DMS79 treated with DMSO at 0.1 percent for 48 hours (cell line): ENCODE data around the gene FPR2.
A peak's percentile ranks its signal among the peaks of the same experiment; 100 is the strongest.
"Not testable (repeated sequence)": the region's sequence is repeated elsewhere in the genome, so short reads cannot be mapped to it uniquely, and the experiment has no call there.

Source experiments
- DNase-seq: peaks from one replicate; lab custom pipeline; 2025; lab: John Stamatoyannopoulos, UW

FPR2 gene, protein sequence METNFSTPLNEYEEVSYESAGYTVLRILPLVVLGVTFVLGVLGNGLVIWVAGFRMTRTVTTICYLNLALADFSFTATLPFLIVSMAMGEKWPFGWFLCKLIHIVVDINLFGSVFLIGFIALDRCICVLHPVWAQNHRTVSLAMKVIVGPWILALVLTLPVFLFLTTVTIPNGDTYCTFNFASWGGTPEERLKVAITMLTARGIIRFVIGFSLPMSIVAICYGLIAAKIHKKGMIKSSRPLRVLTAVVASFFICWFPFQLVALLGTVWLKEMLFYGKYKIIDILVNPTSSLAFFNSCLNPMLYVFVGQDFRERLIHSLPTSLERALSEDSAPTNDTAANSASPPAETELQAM

DNA sequence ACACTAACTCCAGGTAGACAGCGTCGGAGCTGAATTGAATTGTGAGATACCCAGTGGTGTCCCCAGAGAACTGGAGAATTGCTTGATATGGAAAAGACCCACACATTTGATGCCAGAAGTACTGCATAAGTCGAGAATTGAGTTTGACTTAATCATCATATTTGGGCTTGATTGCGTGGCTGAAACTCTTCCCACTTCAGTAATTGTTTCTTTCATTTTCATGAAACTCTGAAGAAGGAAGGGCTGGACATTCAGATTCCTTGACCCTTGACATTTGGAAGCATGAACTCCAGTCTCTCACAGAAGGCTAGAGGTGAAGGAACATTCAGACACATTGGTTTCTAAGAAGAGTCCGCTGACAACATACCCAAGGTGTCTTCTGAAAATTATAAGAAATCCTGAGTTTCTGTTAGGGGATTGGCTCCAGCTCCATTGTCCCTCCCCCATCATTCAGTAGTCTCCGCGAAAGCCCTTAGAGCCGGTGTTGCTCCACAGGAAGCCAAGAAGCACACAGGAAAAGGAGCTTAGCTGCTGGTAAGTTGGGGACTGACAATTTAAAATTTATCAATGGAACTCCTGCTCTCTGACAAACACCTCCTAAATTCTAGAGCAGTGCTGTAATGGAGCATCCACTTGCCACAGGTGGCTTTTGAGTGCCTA lies at the start of gene FPR2:
Gene FPR2, plus strand, starts transcription at position 484 of the 660 bp plus-strand sequence. CDS start 7,479 bp downstream, outside the sequence.
- no peak for DNase-seq

DNA sequence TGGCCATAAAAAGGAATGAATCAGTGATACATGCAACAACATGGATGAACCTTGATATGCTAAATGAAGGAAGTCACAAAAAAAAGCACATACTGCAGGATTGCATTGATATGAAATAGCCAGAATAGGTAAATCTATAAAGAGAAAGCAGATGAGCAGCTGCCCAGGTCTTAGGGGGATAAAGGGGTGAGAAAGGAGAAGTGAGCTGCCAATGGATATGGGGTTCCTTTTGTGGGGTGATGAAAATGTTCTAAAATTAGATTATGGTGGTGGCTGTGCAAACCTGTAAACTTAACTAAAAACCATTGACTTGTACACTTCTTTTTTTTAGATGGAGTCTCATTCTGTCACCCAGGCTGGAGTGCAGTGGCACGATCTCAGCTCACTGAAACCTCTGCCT lies 49.3 kb upstream of the FPR2 start:
- DNase-seq, result no peak

DNA sequence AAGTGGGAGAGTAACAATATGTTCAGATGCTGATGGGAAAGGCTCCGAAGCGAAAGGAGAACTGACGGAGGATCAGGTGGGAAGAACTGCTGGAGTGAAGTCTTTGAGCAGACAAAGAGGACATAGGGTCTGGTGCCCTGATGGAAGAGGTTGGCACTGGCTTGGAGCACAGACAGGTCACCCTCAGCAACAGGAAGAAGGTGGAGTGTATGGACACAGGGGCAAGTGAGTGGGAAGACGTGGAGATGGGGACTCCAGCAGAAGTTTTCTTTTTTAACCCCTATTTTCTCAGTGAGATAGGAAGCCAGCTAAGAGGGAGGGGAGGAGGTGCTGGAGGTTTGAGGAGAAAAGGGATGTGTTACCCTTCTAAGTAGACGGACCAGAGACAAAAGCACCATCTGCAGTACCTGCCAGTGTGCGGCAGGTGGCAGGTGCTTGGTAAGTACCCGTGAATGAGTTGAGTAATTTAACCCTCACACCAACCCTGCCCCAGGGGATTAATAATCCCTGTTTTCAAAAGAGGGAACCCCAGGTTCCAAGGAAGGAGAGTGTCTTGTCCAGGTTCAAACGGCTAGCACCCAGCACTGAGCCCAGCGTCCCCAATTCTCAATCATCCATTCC lies 48.4 kb upstream of the FPR2 start:
- peak; percentile 9 for DNase-seq

DNA sequence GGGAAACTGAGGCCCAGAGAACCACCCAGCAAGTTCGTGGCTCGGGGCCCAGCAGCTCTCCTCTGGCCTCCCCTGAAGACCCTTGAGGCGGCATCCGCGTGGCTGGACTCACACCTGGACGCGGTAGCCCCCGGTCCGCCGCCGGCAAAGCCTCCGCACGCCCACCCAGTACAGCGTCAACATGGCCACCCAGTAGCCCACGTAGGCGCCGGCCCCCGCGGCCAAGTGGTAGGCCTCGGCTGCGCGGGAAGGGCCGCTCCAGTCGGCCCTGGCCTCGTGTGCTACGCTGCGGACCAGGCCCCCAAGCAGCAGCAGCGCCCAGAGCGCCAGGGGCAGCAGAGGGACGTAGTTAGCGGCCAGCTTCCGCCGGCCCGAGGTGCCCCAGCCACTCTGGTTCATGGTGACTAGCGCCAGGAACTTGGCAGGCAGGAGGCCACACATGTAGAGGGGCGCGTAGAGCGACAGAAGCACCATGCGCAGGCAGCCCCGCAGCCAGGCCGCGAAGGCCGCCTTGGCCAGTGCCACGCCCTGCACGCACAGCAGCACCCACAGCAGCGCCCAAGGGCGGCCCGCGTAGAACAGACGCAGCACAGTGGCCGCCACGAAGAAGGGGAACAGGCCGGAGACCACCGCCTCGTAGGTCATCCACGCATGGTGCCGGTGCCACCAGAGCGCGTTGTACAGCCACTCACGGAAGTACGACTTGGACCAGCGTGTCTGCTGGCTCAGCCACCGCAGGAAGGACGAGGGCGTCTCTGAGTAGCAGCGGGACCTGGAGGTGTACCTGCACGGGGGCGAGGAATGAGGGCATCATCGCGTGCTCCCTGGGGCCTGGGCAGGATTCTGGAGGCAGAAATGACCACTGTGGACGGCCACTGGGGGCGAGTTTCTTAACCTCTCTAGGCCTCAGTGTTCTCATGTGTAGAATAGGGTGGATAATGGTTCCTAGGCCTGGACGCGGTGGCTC lies 47.4 kb upstream of the FPR2 start:
- DNase-seq, result no peak

DNA sequence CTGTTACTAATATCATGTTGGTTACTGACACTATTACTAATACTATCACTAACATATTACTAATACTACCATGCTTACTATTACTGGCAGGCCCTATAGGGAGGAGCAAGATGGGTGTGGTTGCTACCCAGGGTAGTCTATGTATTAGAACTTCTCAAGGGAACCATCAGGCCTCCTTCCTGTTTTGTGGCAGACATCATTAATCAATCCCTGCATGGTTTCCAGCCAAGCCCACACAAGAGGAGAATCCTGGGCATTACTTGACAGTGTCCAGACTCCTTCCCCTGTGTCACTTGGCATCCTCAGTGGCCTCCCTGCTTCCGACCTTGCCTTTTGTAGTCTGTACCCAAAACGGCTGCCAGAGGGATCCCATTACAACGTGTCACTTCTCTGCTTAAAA lies 46.1 kb upstream of the FPR2 start:
- no peak for DNase-seq

DNA sequence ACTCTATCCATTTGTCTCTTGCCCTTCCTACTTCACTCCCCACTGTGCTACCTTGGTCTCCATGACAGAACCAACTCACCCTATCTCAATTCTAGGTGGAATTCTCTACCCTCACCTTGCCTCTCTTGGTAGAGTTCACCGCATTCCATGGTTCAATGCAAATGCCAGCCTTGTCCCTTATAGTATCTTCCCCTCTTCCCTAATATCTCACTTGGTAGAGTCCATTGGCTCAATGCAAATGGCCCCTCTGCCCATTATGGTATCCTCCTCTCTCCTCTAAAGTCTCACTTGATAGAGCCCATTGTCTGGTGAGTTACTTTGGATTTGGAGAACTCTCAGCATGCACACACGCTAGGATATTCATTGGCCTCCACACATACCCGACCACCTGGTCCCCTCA lies 45.1 kb upstream of the FPR2 start:
- DNase-seq, result no peak

DNA sequence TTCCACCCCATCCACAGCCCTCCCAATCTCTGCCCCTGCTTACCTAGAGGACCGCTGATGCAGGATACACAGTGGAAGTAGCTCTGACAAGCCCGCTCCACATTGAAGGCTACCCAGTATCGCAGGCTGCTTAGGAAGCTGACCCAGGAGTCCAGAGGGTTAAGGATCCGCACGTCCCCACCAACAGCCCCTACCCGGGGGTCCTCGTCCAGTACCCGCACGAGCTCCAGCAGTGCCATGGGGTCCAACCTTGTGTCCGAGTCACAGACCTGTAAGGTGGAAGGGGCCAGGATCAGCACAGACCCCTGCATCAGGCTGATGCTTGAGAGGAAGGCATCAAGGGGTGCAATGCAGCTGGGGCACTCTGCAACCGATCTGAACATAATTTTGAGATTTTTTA lies 44.1 kb upstream of the FPR2 start:
- no peak for DNase-seq

DNA sequence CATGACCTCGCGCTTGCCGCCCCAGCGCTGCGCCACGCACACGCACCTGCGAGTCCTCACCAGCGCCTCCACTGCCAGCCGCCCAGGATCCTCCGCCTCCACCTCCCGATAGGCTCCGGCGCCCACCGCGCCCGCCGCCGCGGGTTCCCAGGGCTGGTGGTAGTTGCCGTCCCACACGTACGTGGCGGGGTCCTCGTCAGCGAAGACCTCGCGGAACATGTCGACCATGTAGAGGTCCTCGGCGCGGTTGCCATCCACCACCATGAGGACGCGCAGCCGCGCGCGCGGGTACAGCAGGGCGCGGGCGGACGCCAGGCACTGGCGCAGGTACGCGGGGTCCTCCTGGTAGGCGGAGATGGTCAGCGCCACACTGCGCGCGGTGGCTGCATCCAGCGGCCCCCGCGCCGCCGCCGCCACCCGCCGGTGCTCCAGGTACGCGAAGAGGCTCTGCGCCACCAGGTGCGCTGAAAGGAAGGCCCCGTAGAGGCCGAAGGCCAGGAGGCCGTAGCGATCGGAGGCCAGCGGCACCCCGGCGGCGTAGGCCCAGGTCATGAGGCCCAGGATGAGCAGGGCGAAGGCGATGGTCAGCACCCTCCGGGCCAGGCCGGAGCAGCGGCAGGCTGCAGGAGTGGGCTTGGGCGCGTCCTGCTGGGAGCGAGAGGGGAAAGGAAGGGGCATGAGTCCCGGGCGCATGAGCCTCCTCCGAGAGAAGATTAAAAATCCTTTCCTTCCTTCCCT lies 41.6 kb upstream of the FPR2 start:
- no peak for DNase-seq

DNA sequence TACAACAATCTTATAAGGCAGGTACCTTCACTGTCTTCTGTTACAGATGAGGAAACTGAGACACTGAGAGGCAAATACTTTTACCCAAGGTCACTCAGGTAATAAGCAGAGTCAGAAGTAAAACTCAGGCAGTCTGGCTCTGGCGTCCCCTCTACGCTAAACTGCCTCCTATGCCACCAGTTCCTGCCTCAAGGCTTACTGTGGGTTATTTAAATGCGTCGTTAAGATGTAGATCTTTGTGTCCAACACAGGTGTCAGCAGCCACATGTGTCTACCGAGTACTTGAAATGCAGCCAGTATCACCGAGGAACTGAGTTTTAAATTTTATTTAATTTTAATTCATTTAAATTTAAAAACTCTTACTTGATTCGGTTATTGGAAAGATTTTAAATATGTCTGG lies 39.1 kb upstream of the FPR2 start:
- no peak for DNase-seq

DNA sequence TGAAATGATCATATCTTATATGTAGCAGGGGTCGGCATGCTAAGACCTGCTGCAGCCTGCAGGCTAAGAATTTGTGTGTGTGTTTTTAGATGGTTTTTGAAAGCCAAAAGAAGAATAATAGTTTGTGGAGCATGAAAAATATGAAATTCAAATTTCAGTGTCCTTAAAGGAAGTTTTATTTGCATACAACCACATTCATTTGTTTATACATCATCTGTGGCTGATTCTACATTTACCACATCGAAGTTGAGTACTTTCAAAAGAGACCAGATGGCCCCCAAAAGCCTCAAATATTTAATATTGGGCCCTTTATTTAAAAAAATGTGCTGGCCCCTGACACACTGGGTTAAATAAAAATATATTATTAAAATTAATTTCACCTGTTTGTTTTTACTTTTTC lies 38.5 kb upstream of the FPR2 start:
- no peak for DNase-seq

DNA sequence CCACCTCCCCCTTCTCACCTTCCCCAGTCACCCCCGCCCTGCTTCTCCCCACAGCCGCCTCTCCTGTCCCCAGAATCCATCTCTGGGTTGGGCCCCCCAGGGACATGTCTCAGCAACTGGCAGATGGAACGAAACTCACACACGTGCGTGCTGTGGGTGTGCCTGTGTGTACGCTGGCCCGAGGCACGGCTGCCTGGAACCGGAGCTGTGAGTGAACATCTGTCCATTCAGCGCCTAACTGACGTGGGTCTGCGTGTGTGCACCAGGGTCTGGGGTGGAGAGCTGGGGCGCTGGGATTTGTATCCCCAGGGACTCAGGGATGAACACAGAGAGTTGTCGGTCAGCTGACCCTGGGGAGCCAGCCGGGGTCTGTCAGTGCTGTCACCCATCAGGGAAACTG lies 36.4 kb upstream of the FPR2 start:
- DNase-seq, result no peak

DNA sequence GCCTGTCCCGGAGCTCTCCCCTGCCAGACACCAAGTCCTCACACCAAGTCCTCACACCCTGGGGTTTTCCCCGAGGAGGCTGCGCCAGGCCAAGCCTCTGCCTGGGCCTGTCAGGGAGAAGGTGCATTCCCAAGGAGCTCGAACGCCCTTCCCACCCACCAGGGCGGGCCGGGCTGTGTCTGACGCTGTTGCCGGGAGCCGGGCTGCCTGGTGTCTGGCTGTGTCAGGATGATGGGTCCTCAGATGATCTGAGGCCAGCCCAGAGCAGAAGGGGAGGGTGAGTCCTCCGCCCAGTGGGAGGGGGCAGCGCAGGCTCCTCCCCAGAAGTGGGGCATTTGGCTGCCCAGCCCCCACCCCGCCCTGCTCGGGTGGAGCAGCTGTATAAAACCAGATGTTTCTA lies 34.9 kb upstream of the FPR2 start:
- no peak for DNase-seq

DNA sequence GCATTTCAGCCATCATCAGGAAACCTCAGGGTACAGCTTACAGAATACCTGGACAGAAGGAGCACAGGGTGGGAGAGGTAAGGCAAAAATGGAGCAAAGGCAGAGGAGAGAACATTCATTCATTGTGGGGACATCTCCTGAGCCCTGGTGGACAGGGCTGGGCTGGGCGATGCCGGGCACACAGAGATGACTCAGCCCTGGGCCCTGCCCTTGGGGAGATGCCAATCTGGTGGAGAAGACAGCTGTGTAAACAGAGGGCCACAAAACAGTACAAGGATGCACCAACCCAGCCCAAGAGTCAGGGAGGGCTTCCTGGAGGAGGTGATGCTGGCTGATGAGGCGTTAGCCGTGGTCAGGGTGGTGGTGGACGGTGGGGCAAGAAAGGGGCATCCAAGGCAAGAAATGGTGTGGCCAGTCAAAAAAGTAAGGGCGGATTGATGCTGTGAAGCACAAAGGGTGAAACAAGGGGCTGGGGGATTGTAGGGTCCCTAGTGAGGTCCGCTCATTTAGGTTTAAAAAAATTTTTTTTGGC lies 33.6 kb upstream of the FPR2 start:
- no peak for DNase-seq

DNA sequence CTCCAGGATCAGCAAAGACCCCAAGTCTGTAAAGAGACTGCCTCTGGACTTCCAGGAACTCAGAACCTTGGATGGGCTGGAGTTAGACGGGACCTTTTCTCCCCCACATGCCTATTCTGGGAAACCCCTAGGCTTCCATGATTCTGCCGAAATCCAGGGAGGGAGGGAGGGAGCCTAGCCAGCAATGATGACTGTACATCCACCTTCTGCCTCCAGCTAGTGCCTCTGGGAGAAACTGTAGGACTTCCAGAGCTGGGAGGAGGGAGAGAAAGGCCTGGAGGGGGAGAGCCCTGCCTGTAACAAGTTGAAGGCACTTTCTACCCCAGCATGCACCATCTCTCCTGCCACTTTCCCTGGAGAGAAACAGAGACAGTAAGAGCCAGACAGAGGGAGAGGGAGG lies 31.2 kb upstream of the FPR2 start:
- DNase-seq, result no peak

DNA sequence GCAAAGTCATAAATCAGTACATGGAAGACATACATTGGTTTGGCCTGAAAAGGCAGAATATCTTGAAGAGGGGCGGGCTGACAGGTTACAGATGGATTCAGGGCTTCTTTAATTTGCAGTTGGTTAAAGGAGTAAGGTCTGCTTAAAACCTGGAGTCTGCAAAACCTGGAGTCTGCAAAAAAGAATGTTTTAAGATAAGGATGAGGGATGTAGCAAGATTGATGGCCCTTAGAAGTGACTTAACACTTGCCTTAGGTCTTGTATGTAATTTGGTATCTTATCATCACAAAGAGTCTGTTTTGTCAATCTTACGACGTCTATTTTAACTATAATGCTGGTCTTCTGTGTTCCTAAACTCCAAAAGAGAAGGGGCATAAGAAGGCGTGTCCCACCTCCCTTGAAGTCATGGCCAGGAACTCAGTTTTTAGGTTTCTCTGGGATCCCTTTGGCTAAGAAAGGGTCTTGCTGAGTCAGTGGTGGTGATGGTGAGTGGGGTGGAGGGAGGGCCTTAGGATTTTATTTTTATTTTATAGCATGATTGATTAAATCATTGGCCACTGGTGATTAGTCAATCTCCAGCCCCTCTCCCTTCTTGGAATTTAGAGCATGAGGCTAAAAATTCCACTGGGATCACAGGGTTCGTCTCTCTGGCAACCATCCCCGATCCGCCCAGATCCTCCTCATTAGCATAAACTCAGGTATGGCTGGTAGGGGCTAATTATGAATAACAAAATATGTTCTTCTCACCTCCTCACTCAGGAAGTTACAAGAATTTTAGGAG lies 27.0 kb upstream of the FPR2 start:
- no peak for DNase-seq

DNA sequence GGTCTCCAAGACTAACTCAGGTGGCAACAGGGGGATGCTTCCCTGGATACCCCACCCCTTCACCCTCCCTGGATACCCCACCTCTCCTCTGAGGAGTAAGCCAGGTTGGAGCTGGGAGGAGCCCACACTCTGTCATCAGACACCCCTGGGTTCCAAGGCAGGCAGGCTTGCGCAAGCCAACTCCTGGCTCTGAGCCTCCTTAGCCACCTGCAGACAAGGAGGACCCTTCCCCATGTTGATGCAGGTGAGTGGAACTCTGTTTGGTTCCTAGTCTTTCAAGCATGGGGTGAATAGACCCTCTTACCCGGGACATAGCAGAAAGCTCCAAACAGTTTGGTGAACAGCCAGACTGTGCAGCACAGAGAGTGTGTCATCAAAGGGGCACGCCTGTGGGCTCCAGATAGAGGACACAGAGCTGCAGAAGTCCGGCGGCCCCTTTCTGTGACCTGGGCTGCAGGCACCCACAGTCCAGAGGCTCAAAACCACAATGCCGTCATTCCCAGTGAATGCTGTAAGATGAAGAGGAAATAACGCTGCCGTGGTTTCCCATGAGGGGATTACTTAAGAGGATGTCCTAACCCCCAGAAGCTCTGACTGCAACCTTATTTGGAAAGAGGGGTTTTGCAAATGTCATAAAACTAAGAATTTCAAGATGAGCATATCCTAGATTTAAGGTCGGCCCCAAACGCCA lies 25.1 kb upstream of the FPR2 start:
- DNase-seq, result no peak

DNA sequence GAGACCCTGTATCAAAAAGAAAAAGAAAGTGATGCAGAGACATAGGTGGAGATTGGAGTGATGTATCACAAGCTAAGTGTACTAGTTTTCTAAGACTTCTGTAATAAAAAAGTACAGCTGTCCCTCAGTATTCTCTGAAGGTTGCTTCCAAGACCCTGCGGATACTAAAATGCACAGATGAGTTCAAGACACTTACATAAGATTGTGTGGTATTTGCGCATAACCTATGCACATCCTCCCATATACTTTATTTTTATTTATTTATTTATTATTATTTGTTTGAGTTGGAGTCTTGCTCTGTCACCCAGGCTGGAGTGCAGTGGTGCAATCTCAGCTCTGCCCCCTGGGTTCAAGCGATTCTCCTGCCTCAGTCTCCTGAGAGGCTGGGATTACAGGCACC lies 23.6 kb upstream of the FPR2 start:
- DNase-seq, result no peak

DNA sequence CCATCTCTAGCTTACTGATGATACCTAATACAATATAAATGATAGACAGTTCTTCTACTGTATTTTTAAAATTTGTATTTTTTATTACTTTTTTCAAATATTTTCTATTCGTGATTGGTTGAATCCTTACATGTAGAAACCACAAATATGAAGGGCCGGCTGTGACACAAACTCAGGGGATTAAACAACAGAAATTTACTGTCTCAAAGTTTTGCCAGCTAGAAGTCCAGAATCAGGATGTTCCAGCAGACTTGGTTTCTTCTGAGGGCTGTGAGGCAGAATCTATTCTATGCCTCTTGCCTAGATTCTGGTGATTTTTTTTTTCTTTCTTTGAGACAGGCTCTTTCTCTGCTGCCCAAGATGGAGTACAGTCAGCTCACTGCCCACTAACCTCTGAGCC lies 23.1 kb upstream of the FPR2 start:
- no peak for DNase-seq

DNA sequence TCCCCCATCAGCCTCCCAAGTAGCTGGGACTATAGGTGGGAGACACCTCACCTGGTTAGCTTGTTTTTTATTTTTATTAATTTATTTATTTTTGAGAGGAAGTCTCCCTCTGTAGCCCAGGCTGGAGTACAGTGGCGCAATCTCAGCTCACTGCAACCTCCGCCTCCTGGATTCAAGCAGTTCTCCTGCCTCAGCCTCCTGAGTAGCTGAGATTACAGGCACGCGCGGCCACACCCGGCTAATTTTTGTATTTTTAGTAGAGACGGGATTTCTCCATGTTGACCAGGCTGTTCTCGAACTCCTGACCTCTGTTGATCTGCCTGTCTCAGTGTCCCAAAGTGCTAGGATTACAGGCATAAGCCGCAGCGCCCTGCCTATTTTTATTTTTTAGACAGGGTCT lies 22.5 kb upstream of the FPR2 start:
- DNase-seq, result not testable (repeated sequence)
